Type B pancreatic cell (in vitro differentiated cells): ENCODE measurements around the gene PKP4. TPM values are rescaled to one million over a fixed set of nuclear protein-coding genes. Genes with fewer than 3 reads are reported as not detected.
"Not testable (repeated sequence)": the region's sequence is repeated elsewhere in the genome, so short reads cannot be mapped to it uniquely, and the experiment has no call there.

Experiments used
- DNase-seq: peaks from one replicate; pipeline ENCODE4 v3.0.0; 2021; ENCODE audit warnings: mixed read lengths; ENCODE audit not compliant: unreplicated experiment; ENCODE audit errors: extremely low spot score
- H3K27ac Mint-ChIP-seq: 2 replicates; pipeline ENCODE4 v1.8.0; 2021; ENCODE audit warnings: mild to moderate bottlenecking, mixed read lengths
- H3K27me3 Mint-ChIP-seq: 2 replicates; pipeline ENCODE4 v1.8.0; 2021; ENCODE audit warnings: mixed read lengths
- H3K36me3 Mint-ChIP-seq: 2 replicates; pipeline ENCODE4 v1.8.0; 2021; ENCODE audit warnings: mixed read lengths
- H3K4me1 Mint-ChIP-seq: one replicate; pipeline ENCODE4 v1.8.0; 2021; ENCODE audit warnings: mixed read lengths; ENCODE audit not compliant: unreplicated experiment
- H3K4me3 Mint-ChIP-seq: 2 replicates; pipeline ENCODE4 v1.8.0; 2021; ENCODE audit warnings: mild to moderate bottlenecking, mixed read lengths
- H3K9me3 Mint-ChIP-seq: 2 replicates; pipeline ENCODE4 v1.8.0; 2021; ENCODE audit warnings: mixed read lengths
- CTCF ChIP-seq: fragments of 200-600 bp; sonication (generic); conservative IDR thresholded peaks from 2 replicates; pipeline ENCODE4 v1.5.0; 2021; ENCODE audit warnings: antibody characterized with exemption, mild to moderate bottlenecking
- total RNA-seq: library from RNA; stranded (reverse); gene quantifications from 2 replicates; pipeline ENCODE4 v1.2.1, GENCODE V29; 2021; ENCODE audit warnings: low replicate concordance

PKP4 gene
- total RNA-seq, 1 donor from 2014 or later: 73.6 TPM

GRCh38 chr2:158702740-158703139 lies 246.0 kb downstream of the PKP4 start:
- Mint-ChIP-seq H3K27me3 (no peaks in the 10 kb centered on the region), H3K4me1 (no peaks in the 10 kb centered on the region)
- TF ChIP-seq CTCF: no peak

GRCh38 chr2:158704724-158705465 lies 248.1 kb downstream of the PKP4 start:
- not testable (repeated sequence) for H3K27ac Mint-ChIP-seq

More at GRCh38 chr2:158702740-158703139, 246.0 kb downstream of the PKP4 start:
- Mint-ChIP-seq H3K36me3 (no peaks in the 10 kb centered on the region), H3K4me3 (no peak overlapping the region), H3K9me3 (no peaks in the 10 kb centered on the region), H3K27ac (no peak overlapping the region)
- no peak for DNase-seq

GRCh38 chr2:158712791-158713522 lies 256.2 kb downstream of the PKP4 start:
- no peak overlapping the region for H3K27ac Mint-ChIP-seq
- peaks cover 19% of the 10 kb centered on the region for H3K9me3 Mint-ChIP-seq
- DNase-seq: no peak
- H3K4me1 Mint-ChIP-seq: peaks cover 19% of the 10 kb centered on the region
- no peak for TF ChIP-seq CTCF
- H3K27me3 Mint-ChIP-seq: no peaks in the 10 kb centered on the region
- H3K4me3 Mint-ChIP-seq: no peak overlapping the region
- H3K36me3 Mint-ChIP-seq: peaks cover 4% of the 10 kb centered on the region

More at GRCh38 chr2:158704724-158705465, 248.1 kb downstream of the PKP4 start:
- not testable (repeated sequence) for H3K27me3 Mint-ChIP-seq, DNase-seq, H3K4me3 Mint-ChIP-seq, H3K36me3 Mint-ChIP-seq, H3K9me3 Mint-ChIP-seq, H3K4me1 Mint-ChIP-seq

- H3K4me3 Mint-ChIP-seq: no peak overlapping the region
- no peak for DNase-seq
- H3K9me3 Mint-ChIP-seq: peaks cover 19% of the 10 kb centered on the region
- no peak for TF ChIP-seq CTCF
- H3K27ac Mint-ChIP-seq: no peak overlapping the region
- no peaks in the 10 kb centered on the region for H3K27me3 Mint-ChIP-seq
- peaks cover 20% of the 10 kb centered on the region for H3K4me1 Mint-ChIP-seq
- peaks cover 4% of the 10 kb centered on the region for H3K36me3 Mint-ChIP-seq
Measured at GRCh38 chr2:158713523-158714138, 256.9 kb downstream of the PKP4 start.

- H3K4me3 Mint-ChIP-seq: no peak overlapping the region
- peaks cover 19% of the 10 kb centered on the region for H3K9me3 Mint-ChIP-seq
- TF ChIP-seq CTCF: no peak
- no peak overlapping the region for H3K27ac Mint-ChIP-seq
- no peak for DNase-seq
- H3K27me3 Mint-ChIP-seq: no peaks in the 10 kb centered on the region
- peaks cover 28% of the 10 kb centered on the region for H3K4me1 Mint-ChIP-seq
- H3K36me3 Mint-ChIP-seq: peaks cover 4% of the 10 kb centered on the region
Measured at GRCh38 chr2:158714420-158714819, 257.7 kb downstream of the PKP4 start.

- H3K27me3 Mint-ChIP-seq: peaks cover 1% of the 10 kb centered on the region
- H3K4me3 Mint-ChIP-seq: no peak overlapping the region
- H3K27ac Mint-ChIP-seq: no peak overlapping the region
- peaks cover 14% of the 10 kb centered on the region for H3K9me3 Mint-ChIP-seq
- H3K36me3 Mint-ChIP-seq: peaks cover 4% of the 10 kb centered on the region
- no peak for DNase-seq
- TF ChIP-seq CTCF: no peak
- H3K4me1 Mint-ChIP-seq: peaks cover 37% of the 10 kb centered on the region
Measured at GRCh38 chr2:158715357-158715756, 258.6 kb downstream of the PKP4 start.
